ENCODE results near the gene PDE4D. TPM values are rescaled to one million over a fixed set of nuclear protein-coding genes. Genes with fewer than 3 reads are reported as not detected.

PDE4D gene
- total RNA-seq, 6 experiments from 2014 or later: 1.6 to 10.3 (median 5.6) TPM

DNA sequence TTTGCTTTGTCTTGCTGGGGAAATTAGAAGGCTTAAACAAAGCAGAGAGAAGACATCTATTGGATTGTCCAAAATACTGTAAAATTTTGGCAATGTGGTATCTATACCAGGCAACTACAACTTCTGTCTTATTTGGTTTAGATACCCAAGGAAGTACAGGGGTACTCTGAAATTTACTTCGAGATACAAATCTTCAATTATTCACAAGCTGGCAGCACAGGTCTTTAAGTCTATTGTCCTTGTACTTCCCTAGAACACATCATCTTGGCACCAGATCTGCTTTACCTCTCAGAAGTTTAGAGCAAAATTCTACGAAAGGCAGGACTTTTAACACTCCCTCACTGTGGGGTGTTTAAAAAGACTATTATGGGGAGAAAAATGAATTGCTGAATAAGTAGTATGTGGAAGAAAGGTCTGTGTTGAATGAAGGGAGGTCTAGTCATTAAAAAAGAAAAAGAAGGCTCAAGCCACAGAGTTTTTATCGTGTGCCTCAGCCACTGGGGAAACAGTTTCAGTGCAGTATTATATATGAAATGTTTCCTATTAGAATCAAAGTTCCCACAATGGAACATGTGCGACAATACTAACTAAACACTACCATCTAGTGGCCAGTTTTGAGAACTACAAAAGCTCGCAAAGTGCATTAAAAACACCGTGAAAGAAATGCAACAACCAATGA is 93.7 kb downstream of the PDE4D start:
- H3K27ac ChIP-seq: peak overlapping the region in 1 of 3 donors; percentile 3
- no peak for TF ChIP-seq POLR2A (IDR thresholded peaks at IDR 0.05)
- peak; percentile 74 to 87 (median 77) for TF ChIP-seq CTCF (IDR thresholded peaks at IDR 0.05)
- intact Hi-C loops (cut with DNase I): no loop called here
- 13% methylated on average over 6 of the region's 6 CpGs for WGBS (ENCODE audit: insufficient coverage, low coverage, low lambda C conversion rate, missing lambda C conversion rate)
- H3K4me3 ChIP-seq: no peak overlapping the region
- H3K4me1 ChIP-seq: no peaks in the 10 kb centered on the region
- no peaks in the 10 kb centered on the region for H3K27me3 ChIP-seq
- no peaks in the 10 kb centered on the region for H3K9me3 ChIP-seq
- DNase-seq (no peak), ATAC-seq (peak; percentile 88 to 92 (median 90))
- no peaks in the 10 kb centered on the region for H3K36me3 ChIP-seq

GRCh38 chr5:59798862-59799667 is 94.5 kb downstream of the PDE4D start:
- no peaks in the 10 kb centered on the region for H3K9me3 ChIP-seq
- WGBS (ENCODE audit: insufficient coverage, low coverage, low lambda C conversion rate, missing lambda C conversion rate): 39% methylated on average over 5 of the region's 5 CpGs
- no peaks in the 10 kb centered on the region for H3K27me3 ChIP-seq
- H3K27ac ChIP-seq: peak overlapping the region in 1 of 3 donors; percentile 3
- no peak overlapping the region for H3K4me3 ChIP-seq
- no peak for TF ChIP-seq POLR2A (IDR thresholded peaks at IDR 0.05)
- no peak for TF ChIP-seq CTCF (IDR thresholded peaks at IDR 0.05)
- intact Hi-C loops (cut with DNase I): no loop called here
- peak; percentile 34 to 70 (median 50) for ATAC-seq
- H3K36me3 ChIP-seq: no peaks in the 10 kb centered on the region
- DNase-seq: no peak
- no peaks in the 10 kb centered on the region for H3K4me1 ChIP-seq

DNA sequence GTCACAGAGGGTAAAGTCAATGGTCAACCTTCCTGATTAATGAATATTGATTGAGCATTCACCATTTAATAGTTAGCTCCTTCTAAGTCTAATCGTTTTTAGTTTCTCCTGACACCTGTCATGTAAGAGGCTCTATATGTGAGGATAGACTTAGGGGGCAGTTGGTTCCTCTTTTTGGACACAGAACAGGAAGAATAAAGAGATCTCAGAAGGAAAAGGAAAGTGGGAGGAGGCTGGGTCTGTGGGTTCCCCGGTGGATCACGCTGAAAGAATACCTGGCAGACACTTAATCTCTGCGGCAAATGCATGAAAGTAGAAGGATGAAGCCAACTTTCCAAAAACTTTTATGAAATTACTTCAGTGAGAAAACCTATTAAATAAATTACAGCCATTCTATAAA is 98.4 kb downstream of the PDE4D start:
- Histone ChIP-seq H3K9me3 (no peaks in the 10 kb centered on the region), H3K27me3 (no peaks in the 10 kb centered on the region), H3K4me3 (no peak overlapping the region), H3K4me1 (no peaks in the 10 kb centered on the region), H3K27ac (no peak overlapping the region), H3K36me3 (no peaks in the 10 kb centered on the region)
- ATAC-seq: no peak
- DNase-seq: no peak
- intact Hi-C loops (cut with DNase I): no loop called here
- 70% methylated on average over 4 of the region's 4 CpGs for WGBS (ENCODE audit: insufficient coverage, low coverage, low lambda C conversion rate, missing lambda C conversion rate)
- TF ChIP-seq CTCF (IDR thresholded peaks at IDR 0.05): no peak
- no peak for TF ChIP-seq POLR2A (IDR thresholded peaks at IDR 0.05)

DNA sequence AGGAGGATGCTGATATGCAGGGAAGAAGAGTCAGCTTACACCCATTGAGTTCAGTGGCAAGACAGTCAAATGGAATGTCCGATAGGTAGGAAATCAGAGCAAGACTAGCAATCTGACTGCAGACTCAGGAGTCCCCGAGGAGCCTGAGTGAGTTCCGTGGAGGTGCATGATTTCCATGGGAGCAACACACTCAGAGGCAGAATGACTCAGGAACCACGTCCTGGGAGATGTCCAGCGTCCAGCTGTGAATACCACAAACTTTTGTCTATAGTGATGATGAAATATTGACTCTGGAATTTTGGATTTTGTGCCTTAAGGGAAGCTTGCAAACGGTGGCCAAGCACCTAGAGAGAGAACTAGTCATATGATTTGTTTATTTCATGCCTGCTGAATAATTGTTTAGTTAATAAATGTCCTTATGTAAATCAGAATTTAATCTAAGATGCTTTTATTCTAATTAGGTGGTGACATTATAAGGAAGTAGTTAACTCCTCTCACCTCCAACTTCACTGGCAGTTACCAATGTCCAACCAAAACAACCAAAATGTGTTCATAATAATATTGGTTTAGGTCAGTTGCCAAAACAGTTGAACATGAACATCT is 100.4 kb downstream of the PDE4D start:
- peak in 2 of 4 donors; percentile 23 to 73 for ATAC-seq
- no peak overlapping the region for H3K4me3 ChIP-seq
- no peaks in the 10 kb centered on the region for H3K27me3 ChIP-seq
- no peaks in the 10 kb centered on the region for H3K9me3 ChIP-seq
- H3K36me3 ChIP-seq: no peaks in the 10 kb centered on the region
- intact Hi-C loops (cut with DNase I): no loop called here
- TF ChIP-seq CTCF (IDR thresholded peaks at IDR 0.05) (no peak), POLR2A (IDR thresholded peaks at IDR 0.05) (no peak)
- H3K27ac ChIP-seq: no peak overlapping the region
- 37% methylated on average over 3 of the region's 6 CpGs for WGBS (ENCODE audit: insufficient coverage, low coverage, low lambda C conversion rate, missing lambda C conversion rate)
- DNase-seq: peak in 1 of 3 donors; percentile 41
- H3K4me1 ChIP-seq: no peaks in the 10 kb centered on the region

Measured in right lobe of liver (tissue), 6 donors.